Raji (cell line): ENCODE measurements around the gene PRSS56.

Experiments used
- POLR2A ChIP-seq: IDR thresholded peaks from 2 replicates; pipeline ENCODE4 v1.6.1; 2011; ENCODE audit warnings: low read depth, low read length, control low read depth; ENCODE audit not compliant: insufficient read depth

The PRSS56 gene

GRCh38 chr2:232483923-232484627, 36.1 kb upstream of the PRSS56 start:
- no peak for TF ChIP-seq POLR2A

GRCh38 chr2:232484628-232485347, 35.4 kb upstream of the PRSS56 start:
- 0 out of 2 replicates have a peak, but pooled peaks have one; percentile 8 for TF ChIP-seq POLR2A

GRCh38 chr2:232485348-232485756, 34.8 kb upstream of the PRSS56 start:
- no peak for TF ChIP-seq POLR2A

GRCh38 chr2:232485757-232486557, 34.2 kb upstream of the PRSS56 start:
- TF ChIP-seq POLR2A, result no peak

- TF ChIP-seq POLR2A, result no peak
Measured at GRCh38 chr2:232486558-232487384, 33.4 kb upstream of the PRSS56 start.

- no peak for TF ChIP-seq POLR2A
Measured at GRCh38 chr2:232487385-232488096, 32.6 kb upstream of the PRSS56 start, which contains the start of gene ECEL1. ECEL1 (minus strand) TSS chr2:232487834; CDS start chr2:232486653, 1,181 bp downstream.

- TF ChIP-seq POLR2A, result no peak
Measured at GRCh38 chr2:232488097-232488711, 32.0 kb upstream of the PRSS56 start.

- TF ChIP-seq POLR2A, result no peak
Measured at GRCh38 chr2:232488721-232489300, 31.4 kb upstream of the PRSS56 start.

GRCh38 chr2:232489516-232490220, 30.5 kb upstream of the PRSS56 start:
- no peak for TF ChIP-seq POLR2A

- no peak for TF ChIP-seq POLR2A
Measured at GRCh38 chr2:232490221-232491138, 29.7 kb upstream of the PRSS56 start.

GRCh38 chr2:232491139-232491780, 28.9 kb upstream of the PRSS56 start:
- TF ChIP-seq POLR2A, result no peak

- no peak for TF ChIP-seq POLR2A
Measured at GRCh38 chr2:232492236-232492848, 27.8 kb upstream of the PRSS56 start.
